GM12878 (cell line): ENCODE results near the gene GZMM. TPM values are rescaled to one million over a fixed set of nuclear protein-coding genes. Genes with fewer than 3 reads are reported as not detected.

Experiments
- ATAC-seq: fragments of 200-7000 bp; cut with Tn5 transposase; 3 replicates; pipeline ENCODE4 v1.9.1; 2020; ENCODE audit warnings: mild to moderate bottlenecking, moderate library complexity
- BruUV-seq: library from RNA; stranded (reverse); fragments of 400-500 nt; replicated peaks from 2 replicates; lab custom pipeline; 2021; lab: Mats Ljungman, UMichigan
- CTCF ChIA-PET: fragments of 300-600 bp; sonication (Branson Sonifier 250); formaldehyde crosslinking; extraction: SDS; loops from one replicate; lab custom pipeline; 2021; ENCODE audit warnings: inconsistent platforms; lab: Yijun Ruan, JAX
- POLR2A ChIA-PET: fragments of 350-600 bp; formaldehyde crosslinking; extraction: SDS; loops from one replicate; lab custom pipeline; 2021; ENCODE audit warnings: inconsistent platforms; lab: Charles Lee
- RAD21 ChIA-PET: fragments of 300-600 bp; sonication (Branson Sonifier 250); formaldehyde crosslinking; loops from one replicate; lab custom pipeline; 2023; ENCODE audit warnings: antibody characterized with exemption; ENCODE audit not compliant: unreplicated experiment; lab: Charles Lee
- SMC1A ChIA-PET: fragments of 300-600 bp; sonication (Branson Sonifier 250); formaldehyde crosslinking; loops from one replicate; lab custom pipeline; 2023; ENCODE audit not compliant: unreplicated experiment, uncharacterized antibody; lab: Charles Lee
- DNase-seq: peaks from one replicate; pipeline ENCODE4 v3.0.0-alpha.2; 2011; ENCODE audit warnings: low read depth, low spot score
- FAIRE-seq: peaks from 3 replicates; lab custom pipeline; 2011; peaks lifted over from hg19 to GRCh38; lab: Jason Lieb, UNC
- H2AFZ ChIP-seq: 2 replicates; pipeline ENCODE4 v1.6.0; 2011; ENCODE audit warnings: low read depth, low read length, control low read depth; ENCODE audit not compliant: control insufficient read depth
- H3K27ac ChIP-seq: 2 replicates; pipeline ENCODE4 v1.5.1; 2011; ENCODE audit warnings: control low read depth; ENCODE audit not compliant: control insufficient read depth, insufficient read depth
- H3K27me3 ChIP-seq, 2 experiments: replicated peaks in 1 of 2; 2 replicates each; pipeline versions ENCODE4 v1.6.0 to v1.6.1; 2011; ENCODE audit warnings: low read length in 1 of 2; ENCODE audit not compliant: control insufficient read depth in 2 of 2, insufficient read depth in 2 of 2
- H3K36me3 ChIP-seq, 2 experiments: 2 replicates each; pipeline ENCODE4 v1.5.1; 2011; ENCODE audit warnings: low read length in 1 of 2; ENCODE audit not compliant: control insufficient read depth in 2 of 2, insufficient read depth in 2 of 2
- H3K4me1 ChIP-seq: 2 replicates; pipeline ENCODE4 v1.6.1; 2011; ENCODE audit warnings: mild to moderate bottlenecking, low read length, moderate library complexity, mixed read lengths; ENCODE audit not compliant: control insufficient read depth, insufficient read depth
- H3K4me2 ChIP-seq: 2 replicates; pipeline ENCODE4 v1.6.0; 2011; ENCODE audit warnings: control low read depth; ENCODE audit not compliant: control insufficient read depth, insufficient read depth
- H3K4me3 ChIP-seq: fragments of 200-600 bp; sonication (generic); 2 replicates; pipeline ENCODE4 v1.5.1; 2016
- H3K79me2 ChIP-seq: 2 replicates; pipeline ENCODE4 v1.6.0; 2011; ENCODE audit warnings: low read length; ENCODE audit not compliant: control insufficient read depth, insufficient read depth
- H3K9ac ChIP-seq: 2 replicates; pipeline ENCODE4 v1.8.0; 2011; ENCODE audit warnings: low read length, control low read depth, mixed read lengths; ENCODE audit not compliant: control insufficient read depth, insufficient read depth
- H3K9me3 ChIP-seq: replicated peaks from 3 replicates; pipeline ENCODE4 v1.5.1; 2011; ENCODE audit warnings: mild to moderate bottlenecking, low read length; ENCODE audit not compliant: control insufficient read depth, insufficient read depth
- H4K20me1 ChIP-seq: 2 replicates; pipeline ENCODE4 v1.6.0; 2011; ENCODE audit not compliant: control insufficient read depth, insufficient read depth
- BHLHE40 ChIP-seq, 2 experiments: fragments of 450-650 bp in 1 of 2; IDR thresholded peaks; 2 replicates each; pipeline ENCODE4 v1.6.1; 2011 to 2017; ENCODE audit warnings: low read depth in 2 of 2, borderline replicate concordance in 1 of 2, improper control_type of control experiment in 1 of 2, low read length in 1 of 2, mild to moderate bottlenecking in 1 of 2
- DPF2 ChIP-seq: fragments of 450-650 bp; IDR thresholded peaks from 2 replicates; pipeline ENCODE4 v1.6.1; 2017; ENCODE audit warnings: mild to moderate bottlenecking
- ELK1 ChIP-seq: IDR thresholded peaks from 2 replicates; pipeline ENCODE4 v1.6.1; 2012; ENCODE audit warnings: low read depth, low read length, improper control_type of control experiment
- ETV6 ChIP-seq, 2 experiments: fragments of 450-650 bp in 1 of 2; IDR thresholded peaks in 1 of 2; conservative IDR thresholded peaks in 1 of 2; 2 replicates each; pipeline ENCODE4 v1.6.1; 2014; ENCODE audit warnings: antibody characterized with exemption in 1 of 2, borderline replicate concordance in 1 of 2, low read depth in 1 of 2, mild to moderate bottlenecking in 1 of 2, moderate library complexity in 1 of 2
- HDAC2 ChIP-seq: fragments of 200-600 bp; sonication (generic); IDR thresholded peaks from 2 replicates; pipeline ENCODE4 v1.6.1; 2017
- MXI1 ChIP-seq: fragments of 150-350 bp; IDR thresholded peaks from 2 replicates; pipeline ENCODE4 v1.6.1; 2011; ENCODE audit warnings: low read depth, mild to moderate bottlenecking, inconsistent platforms, low read length, improper control_type of control experiment
- NBN ChIP-seq: fragments of 450-650 bp; IDR thresholded peaks from 2 replicates; pipeline ENCODE4 v1.6.1; 2016
- POU2F2 ChIP-seq: IDR thresholded peaks from 3 replicates; pipeline ENCODE4 v1.6.1; 2011; ENCODE audit warnings: low read depth, mild to moderate bottlenecking, low read length, borderline replicate concordance
- SP1 ChIP-seq: IDR thresholded peaks from one replicate; pipeline ENCODE4 v1.6.1; 2011; ENCODE audit warnings: low read depth, low read length
- STAT1 ChIP-seq: fragments of 450-650 bp; conservative IDR thresholded peaks from 2 replicates; pipeline ENCODE4 v1.6.1; 2014; ENCODE audit warnings: antibody characterized with exemption, mild to moderate bottlenecking
- STAT3 ChIP-seq: IDR thresholded peaks from 2 replicates; pipeline ENCODE4 v1.6.1; 2011; ENCODE audit warnings: low read depth, low read length, improper control_type of control experiment
- TCF3 ChIP-seq: IDR thresholded peaks from 2 replicates; pipeline ENCODE4 v1.6.1; 2012; ENCODE audit warnings: low read depth, mild to moderate bottlenecking, low read length, borderline replicate concordance; ENCODE audit not compliant: insufficient read depth
- USF1 ChIP-seq: IDR thresholded peaks from 2 replicates; pipeline ENCODE4 v1.6.1; 2011; ENCODE audit warnings: borderline replicate concordance, low read depth, mild to moderate bottlenecking, moderate library complexity, mixed read lengths, low read length; ENCODE audit not compliant: insufficient read depth; ENCODE audit errors: extremely low read length
- ZBTB33 ChIP-seq: fragments of 450-650 bp; IDR thresholded peaks from 2 replicates; pipeline ENCODE4 v1.6.1; 2017; ENCODE audit warnings: mild to moderate bottlenecking
- ZNF687 ChIP-seq: fragments of 450-650 bp; IDR thresholded peaks from 2 replicates; pipeline ENCODE4 v1.6.1; 2017; ENCODE audit warnings: mild to moderate bottlenecking, moderate library complexity
- WGBS: methylation state at CpG from one replicate; pipeline ENCODE4 v1.1.6; 2016; ENCODE audit warnings: low lambda C conversion rate; ENCODE audit not compliant: insufficient replicate concordance, insufficient coverage; ENCODE audit errors: missing lambda C conversion rate; 5-methylcytosine and 5-hydroxymethylcytosine counted together
- in situ Hi-C: fragments of 300-500 bp; cut with MboI; formaldehyde crosslinking; loops from 9 replicates; pipeline ENCODE4 v1.14.3; 2018; ENCODE audit warnings: mixed read lengths
- intact Hi-C: fragments of 100-400 bp; cut with micrococcal nuclease; formaldehyde crosslinking; loops from one replicate; pipeline ENCODE4 v1.14.2; 2022; ENCODE audit not compliant: unreplicated experiment
- polyA plus RNA-seq, 11 experiments: library from polyadenylated mRNA; depleted of rRNA in 4 of 11; unstranded in 6 of 11; stranded (reverse) in 5 of 11; fragments of >200 nt; fragmentation: Nextera tagmentation in 4 of 11; fragmentation: Illumina TruSeq in 1 of 11; extraction: Ambion mirVana in 4 of 11; extraction: Trizol in 1 of 11; gene quantifications; 1 replicate in 1 of 11; 2 replicates in 10 of 11; pipeline versions ENCODE4 v1.2.1 to v1.2.3, GENCODE V29; 2011 to 2016; ENCODE audit warnings: inconsistent platforms in 2 of 11, missing spikeins in 2 of 11, low read depth in 1 of 11
- total RNA-seq, 4 experiments: library from RNA; depleted of rRNA in 3 of 4; stranded (reverse); fragments of >200 nt in 3 of 4; fragmentation: Illumina TruSeq in 1 of 4; extraction: Trizol in 1 of 4; gene quantifications; 2 replicates each; pipeline versions ENCODE4 v1.2.1 to v1.2.3, GENCODE V29; 2013 to 2021

GZMM gene
- total and polyA plus RNA-seq, 10 of the 15 experiments (the other 5 are each of a cell fraction or from before 2014, with no cell fraction given): 0.09 to 0.48 (median 0.23) TPM; not detected in 7

- intact Hi-C loops: no loop called here
- no peak for DNase-seq
- TF ChIP-seq ETV6 (conservative IDR thresholded peaks at IDR 0.05 in 1 of 2, IDR thresholded peaks at IDR 0.05 in 1 of 2; ENCODE audit: borderline replicate concordance in 1 of 2, low read depth in 1 of 2) (no peak), DPF2 (no peak), MXI1 (no peak), BHLHE40 (IDR thresholded peaks at IDR 0.05; ENCODE audit: borderline replicate concordance in 1 of 2, low read depth in 2 of 2, low read length in 1 of 2) (no peak), USF1 (no peak), STAT3 (no peak), STAT1 (no peak), ZNF687 (no peak), ELK1 (no peak), POU2F2 (no peak), SP1 (no peak), TCF3 (no peak), ZBTB33 (no peak), HDAC2 (no peak), NBN (no peak)
These were observed 4.2 kb downstream of the GZMM start for GRCh38 chr19:547836-548720.

More at GRCh38 chr19:547836-548720, 4.2 kb downstream of the GZMM start:
- Histone ChIP-seq H3K4me1 (no peaks in the 10 kb centered on the region), H3K4me3 (no peak overlapping the region), H4K20me1 (no peaks in the 10 kb centered on the region), H3K27ac (no peak overlapping the region), H3K36me3 (no peaks in the 10 kb centered on the region), H3K4me2 (no peak overlapping the region), H3K79me2 (no peaks in the 10 kb centered on the region), H3K27me3 (no peaks in the 10 kb centered on the region), H3K9ac (no peak overlapping the region), H3K9me3 (no peaks in the 10 kb centered on the region), H2AFZ (no peak overlapping the region)
- BruUV-seq: no TSS peak
- POLR2A ChIA-PET: no interaction called here
- CTCF ChIA-PET: no interaction called here
- SMC1A ChIA-PET: no interaction called here
- RAD21 ChIA-PET: no interaction called here
- WGBS: 71% methylated on average over 22 of the region's 26 CpGs
- FAIRE-seq (no peak), ATAC-seq (no peak; the same call in 2 of the 3 replicates)
- in situ Hi-C loops: no loop called here
